ENCODE data around the gene TTC3. TPM values are rescaled to one million over a fixed set of nuclear protein-coding genes. Genes with fewer than 3 reads are reported as not detected.

Gene TTC3
- total RNA-seq, 2 donors from 2014 or later, result 169 to 201 TPM

DNA sequence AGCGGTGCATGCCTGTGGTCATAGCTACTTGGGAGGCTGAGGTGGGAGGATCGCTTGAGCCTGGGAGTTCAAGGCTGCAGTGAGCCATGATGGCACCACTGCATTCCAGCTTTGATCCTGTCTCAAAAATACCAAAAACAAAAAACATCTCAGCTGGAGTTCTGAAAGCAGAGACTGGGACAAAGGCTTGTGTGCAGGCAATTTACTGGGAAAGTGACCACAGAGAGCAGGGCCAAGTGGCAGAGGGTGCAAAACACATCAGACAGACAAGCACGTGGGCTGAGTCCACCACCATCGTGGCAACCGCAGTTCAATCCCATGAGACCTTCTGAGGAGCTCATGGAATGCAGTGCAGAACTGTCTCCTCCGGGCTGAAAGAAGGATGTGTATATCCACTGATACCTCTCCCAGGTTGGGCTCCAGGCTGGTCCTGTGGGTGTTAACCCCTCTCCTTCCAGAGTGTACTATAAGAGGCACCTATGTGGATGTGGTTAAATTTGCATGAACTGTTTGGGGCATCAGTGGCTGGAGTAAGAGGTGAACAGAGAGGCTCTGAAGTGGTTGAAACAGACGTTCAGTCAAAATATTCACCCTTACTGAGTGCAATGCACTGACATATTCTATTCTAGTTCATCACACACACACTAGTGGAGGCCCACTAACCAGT lies 11.0 kb upstream of the TTC3 start:
- TF ChIP-seq POLR2AphosphoS5 (IDR thresholded peaks at IDR 0.05) (no peak), POLR2A (IDR thresholded peaks at IDR 0.05) (no peak)
- TF ChIP-seq, protein P1, sequence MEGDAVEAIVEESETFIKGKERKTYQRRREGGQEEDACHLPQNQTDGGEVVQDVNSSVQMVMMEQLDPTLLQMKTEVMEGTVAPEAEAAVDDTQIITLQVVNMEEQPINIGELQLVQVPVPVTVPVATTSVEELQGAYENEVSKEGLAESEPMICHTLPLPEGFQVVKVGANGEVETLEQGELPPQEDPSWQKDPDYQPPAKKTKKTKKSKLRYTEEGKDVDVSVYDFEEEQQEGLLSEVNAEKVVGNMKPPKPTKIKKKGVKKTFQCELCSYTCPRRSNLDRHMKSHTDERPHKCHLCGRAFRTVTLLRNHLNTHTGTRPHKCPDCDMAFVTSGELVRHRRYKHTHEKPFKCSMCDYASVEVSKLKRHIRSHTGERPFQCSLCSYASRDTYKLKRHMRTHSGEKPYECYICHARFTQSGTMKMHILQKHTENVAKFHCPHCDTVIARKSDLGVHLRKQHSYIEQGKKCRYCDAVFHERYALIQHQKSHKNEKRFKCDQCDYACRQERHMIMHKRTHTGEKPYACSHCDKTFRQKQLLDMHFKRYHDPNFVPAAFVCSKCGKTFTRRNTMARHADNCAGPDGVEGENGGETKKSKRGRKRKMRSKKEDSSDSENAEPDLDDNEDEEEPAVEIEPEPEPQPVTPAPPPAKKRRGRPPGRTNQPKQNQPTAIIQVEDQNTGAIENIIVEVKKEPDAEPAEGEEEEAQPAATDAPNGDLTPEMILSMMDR (IDR thresholded peaks at IDR 0.05), result no peak
- 81% methylated on average over 7 of the region's 7 CpGs for WGBS
- no peak for DNase-seq (ENCODE audit: low spot score)
- H3K36me3 ChIP-seq, result no peaks in the 10 kb centered on the region
- no peak overlapping the region for H3K4me3 ChIP-seq
- no peaks in the 10 kb centered on the region for H3K9me3 ChIP-seq
- H3K4me1 ChIP-seq (replicated peaks), result no peaks in the 10 kb centered on the region
- H3K27me3 ChIP-seq (replicated peaks; ENCODE audit: insufficient read depth), result no peaks in the 10 kb centered on the region
- intact Hi-C loops (cut with DNase I), result no loop called here
- no peak overlapping the region for H3K27ac ChIP-seq

- H3K27me3 ChIP-seq (replicated peaks; ENCODE audit: insufficient read depth), result no peaks in the 10 kb centered on the region
- no peak overlapping the region for H3K27ac ChIP-seq
- 83% methylated on average over 6 of the region's 6 CpGs for WGBS
- H3K36me3 ChIP-seq, result no peaks in the 10 kb centered on the region
- intact Hi-C loops (cut with DNase I), result no loop called here
- DNase-seq (ENCODE audit: low spot score), result no peak
- H3K4me1 ChIP-seq (replicated peaks), result no peaks in the 10 kb centered on the region
- no peaks in the 10 kb centered on the region for H3K9me3 ChIP-seq
- TF ChIP-seq POLR2AphosphoS5 (IDR thresholded peaks at IDR 0.05), result no peak
- TF ChIP-seq, protein P1 (IDR thresholded peaks at IDR 0.05), result no peak
- no peak for TF ChIP-seq POLR2A (IDR thresholded peaks at IDR 0.05)
- no peak overlapping the region for H3K4me3 ChIP-seq
Observed at GRCh38 chr21:37062593-37062935, 10.5 kb upstream of the TTC3 start.

GRCh38 chr21:37063433-37063832 lies 9.6 kb upstream of the TTC3 start:
- Histone ChIP-seq H3K9me3 (no peaks in the 10 kb centered on the region), H3K4me1 (replicated peaks) (no peaks in the 10 kb centered on the region), H3K27ac (no peak overlapping the region), H3K27me3 (replicated peaks; ENCODE audit: insufficient read depth) (no peaks in the 10 kb centered on the region), H3K36me3 (no peaks in the 10 kb centered on the region), H3K4me3 (no peak overlapping the region)
- DNase-seq (ENCODE audit: low spot score), result no peak
- intact Hi-C loops (cut with DNase I), result no loop called here
- 80% methylated on average over 1 of the region's 1 CpG for WGBS
- TF ChIP-seq, protein P1 (IDR thresholded peaks at IDR 0.05), result no peak
- TF ChIP-seq POLR2A (IDR thresholded peaks at IDR 0.05) (no peak), POLR2AphosphoS5 (IDR thresholded peaks at IDR 0.05) (no peak)

- no peak for DNase-seq (ENCODE audit: low spot score)
- Histone ChIP-seq H3K9me3 (no peaks in the 10 kb centered on the region), H3K27me3 (replicated peaks; ENCODE audit: insufficient read depth) (no peaks in the 10 kb centered on the region), H3K4me3 (no peak overlapping the region), H3K4me1 (replicated peaks) (no peaks in the 10 kb centered on the region), H3K27ac (no peak overlapping the region), H3K36me3 (no peaks in the 10 kb centered on the region)
- TF ChIP-seq, protein P1 (IDR thresholded peaks at IDR 0.05), result no peak
- TF ChIP-seq POLR2A (IDR thresholded peaks at IDR 0.05) (no peak), POLR2AphosphoS5 (IDR thresholded peaks at IDR 0.05) (no peak)
- intact Hi-C loops (cut with DNase I), result no loop called here
Observed at GRCh38 chr21:37064841-37065240, 8.2 kb upstream of the TTC3 start.

DNA sequence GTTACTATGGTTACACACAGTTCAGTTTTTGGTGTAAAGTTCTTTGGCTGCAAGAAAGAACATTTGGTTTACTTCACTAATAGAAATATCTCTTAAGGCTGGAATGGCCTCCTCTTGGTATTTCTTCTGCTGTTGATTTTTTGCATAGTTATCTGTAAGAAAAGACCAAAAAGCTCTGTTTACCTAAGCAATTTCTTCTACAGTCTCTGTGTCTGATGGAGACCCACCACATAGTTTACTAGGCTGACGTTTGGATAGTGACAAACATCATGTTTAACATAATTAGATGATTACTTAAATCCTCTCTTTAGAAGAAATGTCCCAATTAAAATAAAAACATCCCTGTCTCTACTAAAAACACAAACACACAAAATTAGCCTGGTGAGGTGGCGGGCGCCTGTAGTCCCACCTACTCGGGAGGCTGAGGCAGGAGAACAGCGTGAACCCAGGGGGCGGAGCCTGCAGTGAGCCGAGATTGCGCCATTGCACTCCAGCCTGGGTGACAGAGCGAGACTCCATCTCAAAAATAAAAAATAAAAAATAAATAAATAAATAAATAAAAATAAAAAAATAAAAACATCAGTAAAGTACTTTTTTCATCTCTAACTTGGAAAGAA lies 7.4 kb upstream of the TTC3 start:
- intact Hi-C loops (cut with DNase I), result no loop called here
- H3K4me1 ChIP-seq (replicated peaks), result no peaks in the 10 kb centered on the region
- TF ChIP-seq POLR2AphosphoS5 (IDR thresholded peaks at IDR 0.05) (no peak), POLR2A (IDR thresholded peaks at IDR 0.05) (no peak)
- H3K36me3 ChIP-seq, result no peaks in the 10 kb centered on the region
- DNase-seq (ENCODE audit: low spot score), result no peak
- no peaks in the 10 kb centered on the region for H3K9me3 ChIP-seq
- no peak overlapping the region for H3K27ac ChIP-seq
- no peaks in the 10 kb centered on the region for H3K27me3 ChIP-seq (replicated peaks; ENCODE audit: insufficient read depth)
- H3K4me3 ChIP-seq, result no peak overlapping the region
- WGBS, result 88% methylated on average over 9 of the region's 9 CpGs

Data from prostate gland (tissue), 2 donors.